HG02610 (cell line): ENCODE measurements around the gene PIK3AP1.

ENCODE experiments used
- ATAC-seq: cut with Tn5 transposase; IDR thresholded peaks from one replicate; pipeline ENCODE4 v1.9.1; 2021; ENCODE audit warnings: mild to moderate bottlenecking, moderate library complexity; ENCODE audit not compliant: unreplicated experiment

The PIK3AP1 gene

GRCh38 chr10:96614515-96614914 is 105.8 kb downstream of the PIK3AP1 start:
- no peak for ATAC-seq

DNA sequence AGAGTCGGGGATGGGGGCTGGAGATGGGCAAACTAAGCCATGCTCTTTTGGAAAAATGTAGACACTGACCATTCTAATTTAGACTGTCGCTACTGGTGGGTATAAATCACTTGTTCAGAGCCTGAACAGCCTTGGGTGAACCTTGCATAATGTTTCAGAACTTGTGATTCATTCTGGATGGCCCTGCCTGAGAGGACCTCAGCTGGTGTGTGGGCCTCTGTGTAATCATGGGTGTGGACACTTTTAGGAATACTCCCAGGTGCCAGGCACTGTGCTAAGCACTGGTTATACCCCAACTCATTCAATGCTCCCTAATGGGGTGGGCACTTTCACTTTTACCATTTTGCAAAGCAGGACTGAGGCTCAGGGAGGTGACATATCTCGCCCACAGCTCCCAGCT is 106.7 kb downstream of the PIK3AP1 start:
- no peak for ATAC-seq

DNA sequence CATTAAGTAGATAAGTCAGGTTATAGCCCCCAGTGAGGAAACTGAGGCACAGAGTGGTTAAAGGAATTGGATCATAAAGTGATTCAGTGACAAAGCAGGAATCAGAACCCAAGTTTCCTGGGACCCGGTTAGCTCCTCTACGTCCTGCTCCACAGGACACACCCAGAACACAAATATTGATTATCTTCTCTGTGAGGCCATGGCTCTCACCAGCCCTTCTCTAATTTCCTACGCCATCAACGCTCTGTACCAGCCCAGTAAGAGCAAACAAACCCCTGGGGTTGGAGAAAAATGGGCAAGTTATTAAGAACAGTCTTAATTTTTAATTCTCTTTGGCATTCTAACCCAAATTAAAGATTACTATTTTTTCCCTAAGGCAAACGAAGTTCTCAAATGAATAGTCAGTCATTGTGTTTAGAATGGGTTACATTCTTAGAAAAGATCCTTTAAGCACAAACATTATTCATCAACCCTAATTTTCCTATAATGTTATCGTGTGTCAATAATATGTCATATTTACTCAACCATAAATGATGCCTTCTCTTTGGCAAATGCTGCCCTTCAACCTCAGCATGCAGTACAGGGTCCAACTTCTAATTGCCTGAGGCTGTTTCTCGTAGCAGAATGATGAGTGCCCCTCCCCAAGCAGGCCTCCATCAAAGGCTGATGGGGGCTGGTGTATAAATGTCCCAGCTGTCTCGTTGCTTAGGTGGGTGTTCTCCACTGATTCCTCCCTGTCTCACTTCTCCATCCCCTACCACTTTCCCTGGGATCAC is 108.1 kb downstream of the PIK3AP1 start:
- ATAC-seq: no peak

GRCh38 chr10:96610817-96611216 is 109.5 kb downstream of the PIK3AP1 start:
- ATAC-seq: no peak

GRCh38 chr10:96609510-96609909 is 110.8 kb downstream of the PIK3AP1 start:
- no peak for ATAC-seq

DNA sequence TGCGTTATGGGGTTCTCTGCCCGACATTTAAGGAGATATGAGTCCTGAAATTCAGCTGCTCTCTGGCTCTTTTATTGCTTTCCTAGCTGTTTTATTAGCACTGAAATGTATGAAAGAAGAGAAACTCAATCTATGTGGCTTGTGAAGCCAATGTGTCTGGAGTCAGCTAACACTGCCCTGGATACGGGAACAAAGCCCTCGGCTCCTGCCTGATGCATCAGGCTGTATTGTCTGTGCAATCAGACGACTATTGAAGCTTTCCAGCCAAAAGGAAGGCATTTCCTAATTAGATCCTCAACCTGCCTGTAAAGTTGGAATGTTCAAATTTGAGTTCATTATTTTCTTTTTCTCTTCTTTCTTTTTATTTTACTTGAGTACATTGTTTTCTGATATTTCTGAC is 111.5 kb downstream of the PIK3AP1 start:
- ATAC-seq: no peak

DNA sequence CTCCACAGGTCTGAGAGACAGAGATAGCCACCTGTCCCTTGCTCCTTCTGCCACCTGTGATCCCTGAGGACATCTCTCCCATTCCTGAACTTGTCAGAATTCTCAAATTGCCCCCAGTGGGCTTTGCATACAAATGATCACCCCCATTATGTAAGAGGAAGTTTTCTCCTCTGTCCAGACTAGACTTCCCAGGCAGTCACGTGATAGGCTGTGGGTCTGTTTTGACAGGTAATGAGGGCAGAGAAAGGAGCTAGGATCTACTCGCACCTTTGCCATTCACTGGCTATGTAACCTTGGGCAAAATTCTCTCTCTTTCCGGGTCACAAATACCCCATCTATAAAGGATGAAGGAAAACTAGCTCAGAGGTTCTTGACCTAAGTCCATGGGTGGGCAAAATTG is 112.1 kb downstream of the PIK3AP1 start:
- no peak for ATAC-seq

DNA sequence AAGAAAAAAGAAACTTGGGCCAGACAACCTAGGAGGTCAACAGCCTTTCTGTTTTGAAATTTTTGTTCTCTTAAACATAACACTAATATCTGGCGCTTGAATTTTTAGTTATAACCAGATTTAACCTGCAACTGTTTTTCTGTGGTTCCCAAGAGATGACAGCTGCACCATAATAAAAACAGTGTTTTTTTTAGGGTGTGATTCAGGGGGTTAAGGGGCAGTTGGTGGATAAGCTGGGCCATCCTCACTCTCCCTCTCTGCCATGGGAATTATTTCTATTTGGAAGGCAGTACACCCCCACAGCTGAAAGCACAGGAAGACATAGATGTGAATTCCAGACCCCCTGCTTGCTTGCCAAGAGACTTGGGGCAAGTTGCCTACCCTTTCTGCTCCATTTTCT is 113.4 kb downstream of the PIK3AP1 start:
- no peak for ATAC-seq

GRCh38 chr10:96606216-96606615 is 114.1 kb downstream of the PIK3AP1 start:
- ATAC-seq: no peak

- ATAC-seq: no peak
These were observed 120.0 kb downstream of the PIK3AP1 start for GRCh38 chr10:96600337-96600736.

DNA sequence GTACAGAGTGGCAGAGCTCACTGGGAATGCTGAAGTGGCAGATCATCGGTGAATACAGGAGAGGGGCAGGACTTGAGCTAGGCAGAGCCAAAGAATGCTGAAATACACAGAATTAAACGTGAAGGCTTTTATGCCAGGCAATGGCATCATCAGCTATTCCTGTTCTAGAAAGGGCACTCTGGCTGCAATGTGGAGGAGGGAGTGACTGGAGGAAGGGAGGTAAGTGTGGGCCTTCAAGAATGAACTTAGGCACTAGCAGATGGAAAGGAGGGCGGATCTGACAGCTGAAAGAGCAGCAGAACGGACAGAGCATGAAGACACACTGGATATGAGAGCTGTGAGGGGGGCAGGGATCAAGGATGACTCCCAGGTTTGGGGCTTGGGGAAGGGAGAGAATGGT is 121.5 kb downstream of the PIK3AP1 start:
- ATAC-seq: no peak

DNA sequence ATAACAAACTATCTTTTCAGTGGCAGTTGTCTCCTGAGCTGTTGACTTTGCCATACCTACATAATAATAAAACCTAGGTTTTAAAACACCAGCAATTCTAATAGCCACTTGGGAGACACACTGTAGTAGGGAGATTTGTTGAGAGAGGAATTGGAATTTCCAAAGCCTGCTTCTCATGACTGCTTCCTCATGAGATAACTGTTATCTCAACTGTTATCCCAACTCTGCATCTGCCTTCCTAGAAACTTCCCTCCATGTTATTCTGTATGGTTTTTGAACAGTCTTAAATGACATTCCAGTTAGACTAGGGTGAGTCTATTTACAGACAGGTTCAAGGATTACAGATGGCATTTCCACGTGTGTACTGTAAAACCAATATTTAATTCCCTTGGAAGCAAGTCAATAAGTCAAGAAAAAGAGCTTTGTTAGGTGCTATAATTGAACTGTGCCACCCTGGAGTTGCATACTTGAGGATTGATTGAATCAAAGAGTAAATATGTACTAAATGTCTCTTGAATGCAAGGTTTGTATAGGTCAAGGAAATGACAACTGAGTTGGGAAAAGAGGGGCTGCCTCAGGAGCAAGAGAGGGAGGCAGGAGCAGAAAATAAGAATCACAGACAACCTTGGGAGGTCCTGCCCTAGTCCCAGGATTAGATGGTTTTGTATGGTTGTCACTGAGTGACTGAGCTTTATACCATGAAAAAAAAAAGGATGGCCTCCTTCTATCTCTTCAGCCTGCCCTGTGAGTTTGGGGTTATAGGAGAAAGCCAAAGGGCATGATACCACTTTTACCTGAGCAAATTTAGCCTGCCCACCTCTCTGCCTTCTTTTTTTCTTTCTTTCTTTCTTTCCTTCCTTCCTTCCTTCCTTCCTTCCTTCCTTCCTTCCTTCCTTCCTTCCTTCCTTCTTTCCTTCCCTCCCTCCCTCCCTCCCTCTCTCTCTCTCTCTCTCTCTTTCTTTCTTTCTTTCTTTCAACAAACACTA is 123.6 kb downstream of the PIK3AP1 start:
- no peak for ATAC-seq

DNA sequence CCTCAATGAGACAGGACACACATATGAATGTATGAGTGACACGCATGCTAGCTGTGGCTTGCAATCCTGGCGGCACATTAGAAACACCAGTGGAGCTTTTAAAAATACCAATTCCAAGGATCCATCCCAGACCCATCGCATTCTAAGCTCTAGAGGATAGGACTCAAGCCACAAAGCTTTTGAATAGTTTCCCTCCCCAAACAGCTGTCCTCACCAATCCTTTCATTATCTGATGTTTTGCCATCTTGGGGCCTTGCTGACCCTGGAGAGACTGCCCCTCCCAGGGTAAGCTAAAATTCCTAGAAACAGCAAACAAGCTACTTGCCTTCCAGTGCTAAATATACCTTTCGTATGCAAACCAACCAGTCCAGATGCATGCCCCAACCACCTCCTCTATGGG is 124.6 kb downstream of the PIK3AP1 start:
- no peak for ATAC-seq

- ATAC-seq: no peak
These were observed 128.4 kb downstream of the PIK3AP1 start for GRCh38 chr10:96591946-96592345.

DNA sequence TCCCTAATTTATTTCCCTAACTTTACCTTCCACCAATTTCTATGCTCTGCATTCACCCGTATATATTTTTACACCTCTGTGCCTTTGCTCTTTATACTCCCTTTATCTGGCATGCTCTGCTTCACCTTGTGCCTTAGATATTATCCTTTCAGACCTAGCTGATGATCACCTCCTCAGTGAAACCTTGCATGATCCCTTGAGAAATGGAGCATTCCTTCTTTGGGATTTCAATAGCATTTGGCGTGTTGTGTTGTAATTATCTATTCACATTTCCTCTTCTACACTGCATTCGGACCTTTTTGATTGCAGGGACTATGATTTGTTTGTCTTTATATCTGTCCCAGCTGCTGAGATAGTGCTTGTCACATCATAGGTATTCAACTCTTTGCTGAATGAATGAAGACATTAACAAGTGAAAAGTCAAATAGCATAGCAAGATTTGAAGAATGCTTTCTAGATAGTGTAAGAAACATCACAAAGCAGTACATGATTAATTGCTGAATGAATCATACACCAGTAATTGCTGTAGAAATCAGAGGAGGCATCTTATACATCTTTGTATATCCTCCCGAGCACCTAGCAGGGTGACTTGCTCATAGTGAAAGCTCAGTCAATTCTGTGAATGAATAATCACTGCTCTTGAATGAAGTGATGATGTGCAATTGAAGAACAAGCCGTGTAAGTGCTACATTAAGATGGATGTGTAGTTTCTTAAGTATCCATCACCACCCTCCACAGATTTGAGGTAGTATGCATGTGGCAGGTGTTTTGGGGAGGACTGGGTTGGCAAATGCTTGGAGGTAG is 131.5 kb downstream of the PIK3AP1 start:
- peak; percentile 71 for ATAC-seq

- ATAC-seq: no peak
These were observed 132.2 kb downstream of the PIK3AP1 start for GRCh38 chr10:96588060-96588554.

DNA sequence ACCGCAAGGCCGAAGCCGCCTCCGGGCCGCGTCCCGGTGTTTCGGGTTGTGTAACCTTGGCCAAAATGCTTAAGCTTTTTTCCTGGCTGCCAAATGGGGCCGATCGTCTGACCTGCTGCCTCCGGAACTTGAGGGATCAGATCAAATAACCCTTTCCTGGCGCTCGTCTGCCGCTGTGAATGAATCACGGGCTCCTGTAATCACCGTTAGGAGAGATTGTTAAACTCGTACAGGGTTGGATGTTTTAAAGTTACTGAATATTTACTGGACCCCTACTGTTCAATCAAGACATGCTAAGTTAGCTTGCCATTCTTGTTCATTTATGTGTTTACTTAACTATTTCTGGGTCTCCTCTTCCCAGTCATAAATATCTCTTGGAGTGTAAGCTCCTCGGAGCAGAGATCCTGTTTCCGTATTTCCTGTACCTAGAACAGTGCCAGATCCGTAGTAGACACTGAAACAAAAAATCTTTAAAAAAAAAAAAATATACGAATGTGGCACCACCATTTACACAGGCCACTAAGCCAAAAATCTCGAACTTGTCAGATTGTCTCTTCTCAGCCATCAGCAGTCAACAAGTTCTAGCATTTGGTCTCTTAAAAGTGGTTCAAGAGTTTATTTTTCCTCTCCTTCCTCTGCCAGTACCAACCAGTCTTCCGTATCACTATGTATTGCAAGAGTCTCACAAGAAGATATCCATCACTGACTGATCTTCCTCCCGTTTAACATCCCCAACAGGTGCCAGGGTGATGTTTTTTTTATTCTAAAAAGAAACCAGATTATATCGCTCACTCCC is 132.9 kb downstream of the PIK3AP1 start:
- no peak for ATAC-seq

- peak; percentile 76 for ATAC-seq
These were observed 133.7 kb downstream of the PIK3AP1 start, which contains the start of gene TM9SF3 for GRCh38 chr10:96586419-96587263. Gene TM9SF3 (minus strand): TSS chr10:96587012. CDS start chr10:96586835, 177 bp downstream.
